Pancreas (tissue), 10 donors: ENCODE measurements around the gene SRRT. TPM values are rescaled to one million over a fixed set of nuclear protein-coding genes. Genes with fewer than 3 reads are reported as not detected.

Experiments used
- ATAC-seq, 4 donors: fragments of 200-7000 bp; cut with Tn5 transposase; one replicate each; pipeline versions ENCODE4 v1.8.0 to v1.9.1; 2020; ENCODE audit warnings: mild to moderate bottlenecking in 4 of 4, moderate library complexity in 4 of 4
- DNase-seq, 6 donors: peaks; one replicate each; pipeline ENCODE4 v3.0.0-alpha.2; 2020
- FAIRE-seq: peaks from 2 replicates; lab custom pipeline; 2012; peaks lifted over from hg19 to GRCh38; lab: Jason Lieb, UNC
- H3K27ac ChIP-seq, 4 donors: fragments of 200-600 bp; sonication (generic); 1 replicate in 3 of 4; 2 replicates in 1 of 4; pipeline versions ENCODE4 v1.5.0 to v1.8.0; 2020
- H3K27me3 ChIP-seq, 4 donors: fragments of 200-600 bp; one replicate each; pipeline ENCODE4 v1.8.0; 2021
- H3K36me3 ChIP-seq, 3 donors: fragments of 200-600 bp; sonication (generic) in 1 of 3; one replicate each; pipeline versions ENCODE4 v1.5.0 to v1.8.0; 2020 to 2021
- H3K4me1 ChIP-seq, 3 donors: fragments of 200-600 bp; one replicate each; pipeline ENCODE4 v1.8.0; 2021
- H3K4me3 ChIP-seq, 4 donors: fragments of 200-600 bp; sonication (generic) in 2 of 4; one replicate each; pipeline versions ENCODE4 v1.5.0 to v1.8.0; 2020 to 2021
- H3K9me3 ChIP-seq, 4 donors: fragments of 200-600 bp; one replicate each; pipeline ENCODE4 v1.8.0; 2021
- CTCF ChIP-seq, 4 donors: fragments of 200-600 bp; sonication (generic) in 3 of 4; IDR thresholded peaks; one replicate each; pipeline versions ENCODE4 v1.5.0 to v1.8.0; 2021; ENCODE audit warnings: antibody characterized with exemption in 4 of 4
- WGBS, 2 donors: extraction: QIAGEN DNeasy Blood & Tissue Kit; methylation state at CpG; one replicate each; pipeline ENCODE4 v1.1.7; 2013; 5-methylcytosine and 5-hydroxymethylcytosine counted together
- intact Hi-C, 3 donors: fragments of 100-400 bp; cut with DNase I; formaldehyde crosslinking; loops; one replicate each; pipeline versions ENCODE4 v1.11.1 to v1.14.2; 2022
- polyA plus RNA-seq, 2 donors: library from polyadenylated mRNA; stranded (reverse); fragments of 200-250 nt; gene quantifications; one replicate each; pipeline ENCODE4 v1.2.3, GENCODE V29; 2013
- total RNA-seq, 6 donors: library from RNA; stranded (reverse); fragmentation: NEBNext Ultra II Directional in 4 of 6; extraction: Animal tissue kit (Norgen Biotek cat#: 25700) in 4 of 6; gene quantifications; one replicate each; pipeline versions ENCODE4 v1.2.1 to v1.2.4, GENCODE V29; 2021 to 2023
- donor health status: healthy with polysubstance abuse.
- donor health status: DM: no; HTN: no; CAD: no; lungs with moderate emphysema.
- donor health status: DM: no; HTN: no; CAD: no.
- donor health status: control.
- donor health status: control.
- donor health status: Bipolar disorder and iron deficiency.
- donor health status: DM: yes; HTN: yes; CAD: no.
- donor health status: DM: no; HTN: no; CAD: no.
- donor health status: DM: no; HTN: no; CAD: no.
- donor health status: DM: yes; HTN: yes; CAD: no.

SRRT gene
- total and polyA plus RNA-seq, 8 donors, result 39.2 to 179 (median 60.3) TPM

- peak in 2 of 4 donors; percentile 25 to 47 for ATAC-seq
- Histone ChIP-seq H3K36me3 (no peaks in the 10 kb centered on the region), H3K9me3 (no peaks in the 10 kb centered on the region), H3K4me1 (peaks cover 0 to 13% (median 5%) of the 10 kb centered on the region in 3 donors), H3K27ac (peak within 1 kb of the TSS in 2 of 4 donors; percentile 57 to 72), H3K4me3 (peak within 1 kb of the TSS; percentile 17 to 67 (median 42)), H3K27me3 (no peaks in the 10 kb centered on the region)
- 1 to 3% methylated on average over 14 to 32 of the region's 32 CpGs for WGBS, 2 donors
- intact Hi-C loops, result loop anchor here in 1 of 3 donors (10.0 kb wide), 1 partner anchor 169 kb away; no protein-coding TSS in a partner anchor
- peak in 3 of 6 donors; percentile 36 to 79 (median 73) for DNase-seq
- no peak for TF ChIP-seq CTCF (IDR thresholded peaks at IDR 0.05)
- FAIRE-seq, result no peak
Observed at GRCh38 chr7:100895701-100895955, 20.7 kb downstream of the SRRT start, which contains the start of gene ACHE. TSS of gene ACHE (minus strand) at chr7:100895888. CDS start at chr7:100894232, 1,656 bp downstream.

- peak overlapping the region in 2 of 4 donors; percentile 60 to 67 for H3K4me3 ChIP-seq
- H3K9me3 ChIP-seq, result no peaks in the 10 kb centered on the region
- H3K27ac ChIP-seq, result peak overlapping the region in 2 of 4 donors; percentile 57 to 72
- WGBS, 2 donors, result 6% methylated on average over 49 to 54 of the region's 54 CpGs
- ATAC-seq (peak; percentile 33 to 66 (median 60)), FAIRE-seq (no peak), DNase-seq (peak; percentile 46 to 81 (median 77))
- H3K36me3 ChIP-seq, result no peaks in the 10 kb centered on the region
- H3K27me3 ChIP-seq, result no peaks in the 10 kb centered on the region
- peaks cover 0 to 16% (median 5%) of the 10 kb centered on the region in 3 donors for H3K4me1 ChIP-seq
- no peak for TF ChIP-seq CTCF (IDR thresholded peaks at IDR 0.05)
- intact Hi-C loops, result loop anchor here in 2 of 3 donors (2.0 to 10.0 kb wide), 2 partner anchors 165 to 169 kb away; no protein-coding TSS in a partner anchor
Observed at GRCh38 chr7:100895956-100896731, 21.2 kb downstream of the SRRT start.

- intact Hi-C loops, result loop anchor here in 2 of 3 donors (2.0 to 10.0 kb wide), 2 partner anchors 164 to 168 kb away; no protein-coding TSS in a partner anchor
- DNase-seq (peak; percentile 12 to 86 (median 74)), FAIRE-seq (no peak), ATAC-seq (peak; percentile 29 to 56 (median 49))
- 1 to 3% methylated on average over 33 to 95 of the region's 95 CpGs for WGBS, 2 donors
- peaks cover 0 to 16% (median 5%) of the 10 kb centered on the region in 3 donors for H3K4me1 ChIP-seq
- no peaks in the 10 kb centered on the region for H3K36me3 ChIP-seq
- peak overlapping the region in 2 of 4 donors; percentile 33 to 72 for H3K27ac ChIP-seq
- no peaks in the 10 kb centered on the region for H3K9me3 ChIP-seq
- peak overlapping the region in 2 of 4 donors; percentile 60 to 67 for H3K4me3 ChIP-seq
- no peaks in the 10 kb centered on the region for H3K27me3 ChIP-seq
- peak; percentile 47 to 77 (median 67) for TF ChIP-seq CTCF (IDR thresholded peaks at IDR 0.05)
Observed at GRCh38 chr7:100896732-100897608, 22.1 kb downstream of the SRRT start.

- 43 to 47% methylated on average over 13 of the region's 13 CpGs for WGBS, 2 donors
- intact Hi-C loops, result loop anchor here in 2 of 3 donors (2.0 to 10.0 kb wide), 2 partner anchors 163 to 167 kb away; no protein-coding TSS in a partner anchor
- Histone ChIP-seq H3K36me3 (no peaks in the 10 kb centered on the region), H3K4me1 (peaks cover 0 to 16% (median 5%) of the 10 kb centered on the region in 3 donors), H3K4me3 (no peak overlapping the region), H3K9me3 (no peaks in the 10 kb centered on the region), H3K27ac (peak overlapping the region in 2 of 4 donors; percentile 33 to 72), H3K27me3 (no peaks in the 10 kb centered on the region)
- DNase-seq, result peak in 2 of 6 donors; percentile 17 to 44
- no peak for FAIRE-seq
- peak; percentile 11 to 30 (median 25) for ATAC-seq
- no peak for TF ChIP-seq CTCF (IDR thresholded peaks at IDR 0.05)
Observed at GRCh38 chr7:100897772-100898454, 23.0 kb downstream of the SRRT start.
